H9 (cell line): ENCODE data around the gene LARGE1. TPM values are rescaled to one million over a fixed set of nuclear protein-coding genes. Genes with fewer than 3 reads are reported as not detected.
A peak's percentile ranks its signal among the peaks of the same experiment; 100 is the strongest.

ENCODE experiments used
- DNase-seq: peaks from one replicate; pipeline ENCODE4 v3.0.0-alpha.2; 2017
- H2AFZ ChIP-seq: one replicate; pipeline ENCODE4 v1.6.1; 2013; ENCODE audit warnings: mild to moderate bottlenecking, low read length, control low read depth, moderate library complexity
- H2AK5ac ChIP-seq: 2 replicates; pipeline ENCODE4 v1.6.1; 2013; ENCODE audit warnings: low read length, control low read depth, mixed read lengths; ENCODE audit not compliant: insufficient read length
- H2BK120ac ChIP-seq: one replicate; pipeline ENCODE4 v1.6.1; 2013; ENCODE audit warnings: low read depth, mild to moderate bottlenecking, low read length, control low read depth, inconsistent platforms; ENCODE audit not compliant: poor library complexity, severe bottlenecking
- H2BK12ac ChIP-seq: 2 replicates; pipeline ENCODE4 v1.6.1; 2013; ENCODE audit warnings: low read length, control low read depth, mixed read lengths, low read depth; ENCODE audit not compliant: insufficient read length
- H2BK15ac ChIP-seq: 2 replicates; pipeline ENCODE4 v1.6.1; 2013; ENCODE audit warnings: low read depth, low read length, control low read depth
- H2BK20ac ChIP-seq: one replicate; pipeline ENCODE4 v1.6.1; 2013; ENCODE audit warnings: low read depth, mild to moderate bottlenecking, low read length, control low read depth, inconsistent platforms; ENCODE audit not compliant: poor library complexity, severe bottlenecking
- H2BK5ac ChIP-seq: 2 replicates; pipeline ENCODE4 v1.6.1; 2013; ENCODE audit warnings: low read length, control low read depth, mixed read lengths; ENCODE audit not compliant: insufficient read length
- H3K14ac ChIP-seq: 2 replicates; pipeline ENCODE4 v1.6.1; 2013; ENCODE audit warnings: low read length, control low read depth; ENCODE audit not compliant: insufficient read depth
- H3K18ac ChIP-seq: 2 replicates; pipeline ENCODE4 v1.6.1; 2013; ENCODE audit warnings: low read depth, mild to moderate bottlenecking, mixed read lengths, low read length, control low read depth; ENCODE audit not compliant: insufficient read length
- H3K23ac ChIP-seq: 2 replicates; pipeline ENCODE4 v1.6.1; 2013; ENCODE audit warnings: low read length, control low read depth, mixed read lengths, low read depth; ENCODE audit not compliant: insufficient read length
- H3K23me2 ChIP-seq: 2 replicates; pipeline ENCODE4 v1.6.1; 2013; ENCODE audit warnings: low read depth, mild to moderate bottlenecking, mixed read lengths, low read length, control low read depth; ENCODE audit not compliant: insufficient read length, poor library complexity, severe bottlenecking
- H3K27ac ChIP-seq: 2 replicates; pipeline ENCODE4 v1.5.1; 2013; ENCODE audit warnings: low read length, control low read depth, mixed read lengths, low read depth; ENCODE audit not compliant: insufficient read length
- H3K27me3 ChIP-seq: 2 replicates; pipeline ENCODE4 v1.6.1; 2013; ENCODE audit warnings: low read length, control low read depth, inconsistent platforms; ENCODE audit not compliant: insufficient read depth
- H3K4ac ChIP-seq: 2 replicates; pipeline ENCODE4 v1.6.1; 2013; ENCODE audit warnings: low read depth, mild to moderate bottlenecking, control low read depth, inconsistent platforms, low read length, moderate library complexity
- H3K4me1 ChIP-seq: 2 replicates; pipeline ENCODE4 v1.6.1; 2013; ENCODE audit warnings: low read length, control low read depth, inconsistent platforms; ENCODE audit not compliant: insufficient read depth
- H3K4me2 ChIP-seq: 2 replicates; pipeline ENCODE4 v1.6.1; 2013; ENCODE audit warnings: low read length, control low read depth, mixed read lengths; ENCODE audit not compliant: insufficient read length, insufficient read depth
- H3K56ac ChIP-seq: 2 replicates; pipeline ENCODE4 v1.6.1; 2013; ENCODE audit warnings: low read depth, mild to moderate bottlenecking, mixed read lengths, low read length, control low read depth; ENCODE audit not compliant: insufficient read length
- H3K79me1 ChIP-seq: 2 replicates; pipeline ENCODE4 v1.6.1; 2013; ENCODE audit warnings: low read depth, mild to moderate bottlenecking, moderate library complexity, low read length, control low read depth, inconsistent platforms; ENCODE audit not compliant: insufficient read depth, poor library complexity, severe bottlenecking
- H3K79me2 ChIP-seq: 2 replicates; pipeline ENCODE4 v1.6.1; 2013; ENCODE audit warnings: low read length, control low read depth, inconsistent platforms; ENCODE audit not compliant: insufficient read depth
- H3K9ac ChIP-seq: 2 replicates; pipeline ENCODE4 v1.6.1; 2013; ENCODE audit warnings: low read length, control low read depth, mixed read lengths; ENCODE audit not compliant: insufficient read length; ENCODE audit errors: extremely low read depth
- H3K9me3 ChIP-seq: one replicate; pipeline ENCODE4 v1.6.1; 2013; ENCODE audit warnings: low read depth, low read length, inconsistent platforms; ENCODE audit not compliant: control insufficient read depth
- H3T11ph ChIP-seq: one replicate; pipeline ENCODE4 v1.6.1; 2013; ENCODE audit warnings: mild to moderate bottlenecking, low read length, control low read depth, inconsistent platforms
- H4K20me1 ChIP-seq: one replicate; pipeline ENCODE4 v1.6.1; 2013; ENCODE audit not compliant: control insufficient read depth, insufficient read length, insufficient read depth
- H4K5ac ChIP-seq: 2 replicates; pipeline ENCODE4 v1.6.1; 2013; ENCODE audit warnings: low read depth, mild to moderate bottlenecking, mixed read lengths, low read length, control low read depth; ENCODE audit not compliant: insufficient read length
- H4K8ac ChIP-seq: replicated peaks from 2 replicates; pipeline ENCODE4 v1.6.1; 2013; ENCODE audit warnings: low read length, control low read depth, mixed read lengths, low read depth; ENCODE audit not compliant: insufficient read length
- H4K91ac ChIP-seq: 2 replicates; pipeline ENCODE4 v1.6.1; 2013; ENCODE audit warnings: low read depth, mild to moderate bottlenecking, moderate library complexity, mixed read lengths, low read length, control low read depth; ENCODE audit not compliant: insufficient read length
- H3K27ac Mint-ChIP-seq, 3 experiments: 2 replicates in 2 of 3; 3 replicates in 1 of 3; pipeline ENCODE4 v1.8.0; 2020 to 2021; ENCODE audit warnings: mixed read lengths in 3 of 3, mild to moderate bottlenecking in 1 of 3, moderate library complexity in 1 of 3
- H3K27me3 Mint-ChIP-seq: 2 replicates; pipeline ENCODE4 v1.8.0; 2021; ENCODE audit warnings: low read depth, mild to moderate bottlenecking, moderate library complexity, mixed read lengths
- H3K36me3 Mint-ChIP-seq, 3 experiments: 2 replicates in 2 of 3; 3 replicates in 1 of 3; pipeline ENCODE4 v1.8.0; 2020 to 2021; ENCODE audit warnings: low read depth in 3 of 3, mixed read lengths in 3 of 3; ENCODE audit not compliant: insufficient read depth in 1 of 3
- H3K4me1 Mint-ChIP-seq, 2 experiments: 2 replicates each; pipeline ENCODE4 v1.8.0; 2020; ENCODE audit warnings: mixed read lengths in 2 of 2
- H3K4me3 Mint-ChIP-seq, 2 experiments: 2 replicates in 1 of 2; 3 replicates in 1 of 2; pipeline ENCODE4 v1.8.0; 2020 to 2021; ENCODE audit warnings: mild to moderate bottlenecking in 2 of 2, mixed read lengths in 2 of 2, moderate library complexity in 1 of 2
- H3K9me3 Mint-ChIP-seq, 2 experiments: 2 replicates in 1 of 2; 3 replicates in 1 of 2; pipeline ENCODE4 v1.8.0; 2020; ENCODE audit warnings: mild to moderate bottlenecking in 2 of 2, mixed read lengths in 2 of 2, moderate library complexity in 1 of 2
- WGBS: extraction: QIAGEN DNeasy Blood & Tissue Kit; methylation state at CpG from one replicate; pipeline ENCODE4 v1.1.7; 2013; ENCODE audit warnings: missing lambda C conversion rate, low lambda C conversion rate, mixed read lengths; ENCODE audit not compliant: insufficient read length; ENCODE audit errors: extremely low coverage; 5-methylcytosine and 5-hydroxymethylcytosine counted together
- total RNA-seq: library from RNA; stranded (reverse); gene quantifications from 2 replicates; pipeline ENCODE4 v1.2.1, GENCODE V29; 2021
- TF ChIP-seq, protein P1 (sequence below): fragments of 200-600 bp; sonication (generic); conservative IDR thresholded peaks from 3 replicates; pipeline ENCODE4 v1.8.0; 2021; ENCODE audit warnings: antibody characterized with exemption, mild to moderate bottlenecking

Gene LARGE1
- total RNA-seq, 1 experiment from 2014 or later, result 43.5 TPM

- H2AFZ ChIP-seq, result no peak overlapping the region
- no peak overlapping the region for H2AK5ac ChIP-seq
- no peak overlapping the region for H3T11ph ChIP-seq
- H3K4me2 ChIP-seq, result no peak overlapping the region
- H3K9me3 ChIP-seq, result no peaks in the 10 kb centered on the region
- no peaks in the 10 kb centered on the region for H3K27me3 Mint-ChIP-seq
- peaks cover 8% of the 10 kb centered on the region; the same call in 1 of the 2 replicates for H3K4me1 ChIP-seq
- peaks cover 10% of the 10 kb centered on the region for H3K79me1 ChIP-seq
- no peaks in the 10 kb centered on the region for H4K20me1 ChIP-seq
- no peak overlapping the region for H4K8ac ChIP-seq
- no peaks in the 10 kb centered on the region for H3K9me3 Mint-ChIP-seq
- no peak overlapping the region for H2BK15ac ChIP-seq
- H2BK20ac ChIP-seq, result no peak overlapping the region
- no peak overlapping the region for H3K23ac ChIP-seq
- no peak overlapping the region for H3K27ac ChIP-seq
- no CpG with 5 or more reads among the region's 7 CpGs for WGBS
- peaks cover 46% of the 10 kb centered on the region; the same call in 1 of the 2 replicates for H3K79me2 ChIP-seq
- no peak overlapping the region for H4K91ac ChIP-seq
- H3K4me3 Mint-ChIP-seq, result no peak overlapping the region
- H2BK5ac ChIP-seq, result no peak overlapping the region
- no peak overlapping the region for H2BK120ac ChIP-seq
- no peak overlapping the region for H3K18ac ChIP-seq
- H3K14ac ChIP-seq, result no peak overlapping the region
- no peak overlapping the region for H4K5ac ChIP-seq
- no peaks in the 10 kb centered on the region for H3K23me2 ChIP-seq
- no peak overlapping the region for H3K4ac ChIP-seq
- no peak overlapping the region for H3K56ac ChIP-seq
- peak overlapping the region in 1 of 3 experiments; percentile 21; a peak in 1 of 7 replicates for H3K27ac Mint-ChIP-seq
- no peaks in the 10 kb centered on the region for H3K27me3 ChIP-seq
- H3K9ac ChIP-seq, result no peak overlapping the region
- peaks cover 32 to 42% of the 10 kb centered on the region in 2 experiments for H3K4me1 Mint-ChIP-seq
- TF ChIP-seq, protein P1, sequence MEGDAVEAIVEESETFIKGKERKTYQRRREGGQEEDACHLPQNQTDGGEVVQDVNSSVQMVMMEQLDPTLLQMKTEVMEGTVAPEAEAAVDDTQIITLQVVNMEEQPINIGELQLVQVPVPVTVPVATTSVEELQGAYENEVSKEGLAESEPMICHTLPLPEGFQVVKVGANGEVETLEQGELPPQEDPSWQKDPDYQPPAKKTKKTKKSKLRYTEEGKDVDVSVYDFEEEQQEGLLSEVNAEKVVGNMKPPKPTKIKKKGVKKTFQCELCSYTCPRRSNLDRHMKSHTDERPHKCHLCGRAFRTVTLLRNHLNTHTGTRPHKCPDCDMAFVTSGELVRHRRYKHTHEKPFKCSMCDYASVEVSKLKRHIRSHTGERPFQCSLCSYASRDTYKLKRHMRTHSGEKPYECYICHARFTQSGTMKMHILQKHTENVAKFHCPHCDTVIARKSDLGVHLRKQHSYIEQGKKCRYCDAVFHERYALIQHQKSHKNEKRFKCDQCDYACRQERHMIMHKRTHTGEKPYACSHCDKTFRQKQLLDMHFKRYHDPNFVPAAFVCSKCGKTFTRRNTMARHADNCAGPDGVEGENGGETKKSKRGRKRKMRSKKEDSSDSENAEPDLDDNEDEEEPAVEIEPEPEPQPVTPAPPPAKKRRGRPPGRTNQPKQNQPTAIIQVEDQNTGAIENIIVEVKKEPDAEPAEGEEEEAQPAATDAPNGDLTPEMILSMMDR, result no peak
- no peaks in the 10 kb centered on the region for H3K36me3 Mint-ChIP-seq
- no peak overlapping the region for H2BK12ac ChIP-seq
- no peak for DNase-seq
Observed at GRCh38 chr22:33776491-33776890, 143.8 kb downstream of the LARGE1 start.
